ENCODE results near the gene SEMA5B.
A peak's percentile ranks its signal among the peaks of the same experiment; 100 is the strongest.

The SEMA5B gene

GRCh38 chr3:123026565-123027291 lies 835 bp downstream of the SEMA5B start:
- H3K27me3 ChIP-seq (replicated peaks; ENCODE audit: insufficient read depth, low read length), result peaks cover 17% of the 10 kb centered on the region
- H2AFZ ChIP-seq (ENCODE audit: low read length), result peak overlapping the region; percentile 94

GRCh38 chr3:123025642-123026521 lies 1.7 kb downstream of the SEMA5B start:
- no peak overlapping the region for H3K4me2 ChIP-seq (ENCODE audit: low read depth, low read length)
- TF ChIP-seq EZH2 (optimal IDR thresholded peaks at IDR 0.05; ENCODE audit: low read depth, low read length) (no peak), EZH2phosphoT487 (IDR thresholded peaks at IDR 0.05; ENCODE audit: low read length) (no peak), CTCF (IDR thresholded peaks at IDR 0.05; ENCODE audit: low read length) (no peak)
- H3K9ac ChIP-seq (ENCODE audit: low read length), result no peak overlapping the region
- no peaks in the 10 kb centered on the region for H4K20me1 ChIP-seq (ENCODE audit: insufficient read depth, low read length)
- no peaks in the 10 kb centered on the region for H3K79me2 ChIP-seq (ENCODE audit: low read length)
- no peaks in the 10 kb centered on the region for H3K9me2 ChIP-seq (replicated peaks; ENCODE audit: insufficient read depth, low read length)
- no peaks in the 10 kb centered on the region for H3F3A ChIP-seq (ENCODE audit: insufficient read depth, low read length)
- peaks cover 17% of the 10 kb centered on the region for H3K27me3 ChIP-seq (replicated peaks; ENCODE audit: insufficient read depth, low read length)
- no peaks in the 10 kb centered on the region for H3K4me1 ChIP-seq (ENCODE audit: low read length)
- no peak overlapping the region for H3K27ac ChIP-seq (ENCODE audit: low read length)
- H3K36me3 ChIP-seq (replicated peaks; ENCODE audit: insufficient read depth, low read length), result no peaks in the 10 kb centered on the region
- no peak overlapping the region for H3K4me3 ChIP-seq (ENCODE audit: low read length)
- H3K9me3 ChIP-seq (replicated peaks; ENCODE audit: insufficient read depth, low read length), result no peaks in the 10 kb centered on the region
- no peak overlapping the region for H2AFZ ChIP-seq (ENCODE audit: low read length)
- no peak for DNase-seq

More at GRCh38 chr3:123026565-123027291, 835 bp downstream of the SEMA5B start:
- Histone ChIP-seq H3K4me2 (ENCODE audit: low read depth, low read length) (peak overlapping the region; percentile 98), H3K4me3 (ENCODE audit: low read length) (peak overlapping the region; percentile 67), H4K20me1 (ENCODE audit: insufficient read depth, low read length) (no peaks in the 10 kb centered on the region), H3K4me1 (ENCODE audit: low read length) (no peaks in the 10 kb centered on the region), H3K9me2 (replicated peaks; ENCODE audit: insufficient read depth, low read length) (no peaks in the 10 kb centered on the region), H3K79me2 (ENCODE audit: low read length) (no peaks in the 10 kb centered on the region), H3F3A (ENCODE audit: insufficient read depth, low read length) (no peaks in the 10 kb centered on the region), H3K36me3 (replicated peaks; ENCODE audit: insufficient read depth, low read length) (no peaks in the 10 kb centered on the region), H3K9me3 (replicated peaks; ENCODE audit: insufficient read depth, low read length) (no peaks in the 10 kb centered on the region), H3K27ac (ENCODE audit: low read length) (no peak overlapping the region), H3K9ac (ENCODE audit: low read length) (no peak overlapping the region)
- TF ChIP-seq CTCF (IDR thresholded peaks at IDR 0.05; ENCODE audit: low read length), result no peak
- no peak for DNase-seq

- Histone ChIP-seq H3F3A (ENCODE audit: insufficient read depth, low read length) (no peaks in the 10 kb centered on the region), H3K4me1 (ENCODE audit: low read length) (no peaks in the 10 kb centered on the region), H3K27ac (ENCODE audit: low read length) (no peak overlapping the region), H3K9ac (ENCODE audit: low read length) (no peak overlapping the region), H2AFZ (ENCODE audit: low read length) (no peak overlapping the region), H3K36me3 (replicated peaks; ENCODE audit: insufficient read depth, low read length) (no peaks in the 10 kb centered on the region), H3K27me3 (replicated peaks; ENCODE audit: insufficient read depth, low read length) (peaks cover 15% of the 10 kb centered on the region), H3K9me2 (replicated peaks; ENCODE audit: insufficient read depth, low read length) (no peaks in the 10 kb centered on the region), H3K4me3 (ENCODE audit: low read length) (no peak overlapping the region), H3K79me2 (ENCODE audit: low read length) (no peaks in the 10 kb centered on the region), H4K20me1 (ENCODE audit: insufficient read depth, low read length) (no peaks in the 10 kb centered on the region), H3K4me2 (ENCODE audit: low read depth, low read length) (no peak overlapping the region), H3K9me3 (replicated peaks; ENCODE audit: insufficient read depth, low read length) (no peaks in the 10 kb centered on the region)
- TF ChIP-seq EZH2 (optimal IDR thresholded peaks at IDR 0.05; ENCODE audit: low read depth, low read length), result no peak
- no peak for TF ChIP-seq CTCF (IDR thresholded peaks at IDR 0.05; ENCODE audit: low read length)
- no peak for TF ChIP-seq EZH2phosphoT487 (IDR thresholded peaks at IDR 0.05; ENCODE audit: low read length)
- DNase-seq, result no peak
These were observed 3.5 kb downstream of the SEMA5B start for GRCh38 chr3:123024056-123024455.

All from MM.1S (cell line).